Thyroid gland (tissue), 4 donors: ENCODE results near the gene DYNC1I1.

Source experiments
- CTCF ChIP-seq, 6 experiments: fragments of 200-600 bp in 3 of 6; fragments of 450-650 bp in 3 of 6; sonication (generic) in 3 of 6; IDR thresholded peaks; one replicate each; pipeline ENCODE4 v1.5.1; 2016 to 2019; ENCODE audit warnings: antibody characterized with exemption in 6 of 6, mild to moderate bottlenecking in 2 of 6, inconsistent platforms in 1 of 6, moderate library complexity in 1 of 6
- POLR2A ChIP-seq, 2 donors: fragments of 450-650 bp; IDR thresholded peaks; one replicate each; pipeline ENCODE4 v1.6.1; 2017; ENCODE audit warnings: antibody characterized with exemption in 2 of 2, mild to moderate bottlenecking in 2 of 2, moderate library complexity in 1 of 2

GRCh38 chr7:95925236-95925635 lies 152.9 kb downstream of the DYNC1I1 start:
- no peak for TF ChIP-seq CTCF (IDR thresholded peaks at IDR 0.05)
- no peak for TF ChIP-seq POLR2A (IDR thresholded peaks at IDR 0.05)
